Superior temporal gyrus (tissue), 1 donor: ENCODE results near the gene AJUBA.
"Not testable (repeated sequence)": the region's sequence is repeated elsewhere in the genome, so short reads cannot be mapped to it uniquely, and the experiment has no call there.

Experiments
- DNase-seq: peaks from one replicate; pipeline ENCODE4 v3.0.0-alpha.2; 2016; ENCODE audit errors: extremely low spot score

The AJUBA gene

GRCh38 chr14:22981090-22981875 is 1.1 kb downstream of the AJUBA start:
- DNase-seq: no peak

DNA sequence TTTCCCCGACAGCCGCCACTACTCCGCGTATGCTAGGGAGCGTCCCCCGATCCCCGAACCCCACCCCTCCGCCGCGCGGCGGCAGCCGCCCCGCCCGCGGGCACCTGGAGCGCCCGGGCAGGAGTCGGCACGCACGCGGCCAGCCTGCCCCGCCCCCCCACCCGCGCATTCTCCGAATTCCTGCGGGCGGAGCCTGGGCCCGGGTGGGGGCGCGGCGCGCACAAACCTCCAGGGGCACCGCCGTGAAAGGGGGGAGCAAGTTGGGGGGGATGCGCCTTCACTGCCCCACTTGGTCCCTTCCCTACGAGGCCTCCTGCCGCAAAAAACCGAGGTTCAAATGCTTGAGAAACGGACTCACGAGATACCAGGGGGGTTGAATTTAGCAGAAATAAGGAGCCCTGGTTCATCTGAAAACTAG is 1.7 kb downstream of the AJUBA start:
- DNase-seq: no peak

DNA sequence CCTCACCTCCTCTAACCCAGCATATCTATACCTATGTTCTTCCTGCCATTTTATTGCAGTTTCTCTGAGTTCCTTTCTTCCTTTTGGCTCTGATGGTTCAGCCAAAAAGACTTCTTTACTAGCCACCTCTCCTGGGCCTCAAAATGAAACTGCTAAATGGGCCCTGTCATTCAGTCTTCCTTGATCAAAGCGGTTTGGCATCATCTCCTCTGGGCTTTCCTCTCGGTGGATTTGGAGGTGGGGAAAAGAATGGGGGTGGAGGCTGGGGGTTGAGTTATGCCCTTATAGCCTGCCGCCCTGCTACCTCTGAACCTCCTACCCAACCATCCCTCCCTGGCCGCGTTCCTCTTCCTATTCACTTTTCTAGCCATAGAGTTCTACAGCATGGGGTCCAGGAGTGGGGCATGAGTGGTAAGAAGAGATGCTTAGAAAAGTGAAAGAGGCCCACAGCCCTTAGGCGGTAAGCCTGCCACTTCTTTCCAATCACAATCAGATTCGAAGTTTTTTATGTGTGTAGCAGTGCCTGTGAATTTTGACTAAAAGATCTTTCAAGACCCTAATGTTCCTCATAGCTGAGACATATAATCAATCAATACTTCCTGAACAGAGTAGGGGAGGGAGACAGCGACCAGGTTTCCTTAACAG is 2.5 kb downstream of the AJUBA start:
- DNase-seq: no peak

DNA sequence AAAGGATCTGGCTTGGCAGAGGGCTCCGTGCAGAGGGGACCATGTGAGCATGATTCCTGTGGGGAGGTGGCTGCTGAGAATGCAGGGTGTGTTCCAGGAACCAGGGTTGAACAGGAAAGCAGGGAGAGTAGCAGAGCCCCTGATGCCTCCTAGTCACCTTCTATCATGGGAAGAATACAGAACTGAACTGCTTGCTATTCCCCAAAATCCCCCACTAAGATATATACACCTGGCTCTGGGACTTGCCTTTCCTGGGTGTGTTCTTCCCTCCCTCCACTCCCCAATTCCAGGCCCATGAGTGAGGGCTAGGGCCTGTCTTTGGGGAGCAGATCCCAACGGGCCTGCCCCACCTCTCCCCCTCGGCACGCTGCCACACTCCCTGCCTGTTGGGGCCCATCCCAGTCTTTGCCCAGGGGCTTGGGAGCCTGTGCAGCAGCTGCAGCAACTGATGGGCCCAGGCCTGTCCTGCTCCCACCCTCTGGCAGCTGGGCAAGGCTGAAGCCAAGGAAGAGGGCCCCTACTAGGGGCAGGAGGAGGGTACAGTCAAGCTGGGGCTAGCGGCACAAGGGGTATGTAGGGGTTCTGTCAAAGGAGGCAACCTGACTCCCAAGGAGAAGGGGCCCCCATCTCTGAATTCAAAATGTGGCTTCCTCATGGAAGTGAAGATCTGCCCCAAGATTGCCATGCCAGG is 3.2 kb downstream of the AJUBA start:
- DNase-seq: no peak

DNA sequence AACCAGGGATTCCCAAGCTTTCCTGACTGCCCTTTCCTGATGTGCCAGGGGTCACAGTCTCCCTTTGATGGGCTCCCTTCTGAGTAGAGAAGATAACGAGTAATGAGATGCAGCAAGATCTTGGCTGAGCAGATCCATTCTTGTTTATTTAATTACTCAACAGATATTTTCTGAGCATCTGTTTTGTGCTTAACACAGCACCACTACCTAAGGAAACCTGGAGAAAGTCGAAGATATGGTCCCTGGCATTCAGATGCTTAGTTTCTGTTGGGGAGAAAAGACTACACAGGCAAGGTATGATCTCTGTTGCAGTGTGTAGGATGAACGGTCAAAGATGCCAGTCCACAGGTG is 3.9 kb downstream of the AJUBA start:
- DNase-seq: no peak

DNA sequence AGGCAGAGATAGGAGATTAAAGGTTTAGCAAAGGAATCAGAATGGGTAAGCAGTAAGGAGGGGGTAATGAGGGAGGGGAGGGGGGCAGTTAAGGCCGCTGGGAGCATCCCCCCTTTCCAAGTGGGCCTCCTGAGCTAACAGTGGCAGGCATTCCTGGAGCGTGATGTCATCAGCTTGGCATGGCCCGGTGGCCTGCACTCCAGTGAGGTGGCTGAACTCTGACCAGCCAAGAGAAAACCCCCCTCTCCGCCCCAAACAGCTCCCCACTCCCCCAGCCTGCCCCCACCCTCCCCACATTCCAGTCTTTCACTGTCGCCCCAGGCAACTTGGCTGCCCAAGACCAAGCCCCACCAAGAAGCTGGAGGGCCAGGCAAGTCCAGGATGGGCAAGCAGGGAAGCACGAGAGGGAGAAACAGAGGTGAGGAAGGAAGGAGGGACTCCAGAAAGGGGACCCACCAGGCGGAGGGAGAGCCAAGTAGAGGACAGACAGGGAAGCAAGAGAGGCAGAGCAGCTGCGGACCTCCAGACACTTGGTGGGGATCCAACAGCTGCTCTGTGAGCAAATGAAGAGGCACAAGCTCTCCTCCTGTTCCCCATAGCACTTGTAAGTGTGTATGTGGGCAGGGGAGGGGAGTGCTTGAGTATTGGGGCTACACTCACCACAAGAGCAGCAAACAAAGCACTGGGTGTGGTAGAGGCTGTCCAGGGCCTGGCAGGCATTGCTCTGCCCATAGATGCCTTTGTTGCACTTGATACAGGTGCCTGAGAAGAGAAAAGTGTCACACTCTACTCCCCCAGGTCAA is 4.5 kb downstream of the AJUBA start:
- DNase-seq: no peak

DNA sequence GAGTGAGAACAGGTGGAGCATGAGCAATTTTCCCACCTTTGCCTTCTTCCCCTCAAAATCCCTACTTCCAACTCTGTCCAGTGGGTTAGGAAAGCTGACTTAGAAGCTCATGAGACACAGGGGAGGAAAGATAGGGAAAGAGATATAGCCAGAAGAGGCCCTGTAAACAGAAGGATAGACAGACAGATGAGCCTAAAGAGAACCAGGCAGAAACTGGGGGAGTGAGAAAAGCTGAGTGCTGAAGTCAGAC is 5.0 kb downstream of the AJUBA start:
- no peak for DNase-seq

DNA sequence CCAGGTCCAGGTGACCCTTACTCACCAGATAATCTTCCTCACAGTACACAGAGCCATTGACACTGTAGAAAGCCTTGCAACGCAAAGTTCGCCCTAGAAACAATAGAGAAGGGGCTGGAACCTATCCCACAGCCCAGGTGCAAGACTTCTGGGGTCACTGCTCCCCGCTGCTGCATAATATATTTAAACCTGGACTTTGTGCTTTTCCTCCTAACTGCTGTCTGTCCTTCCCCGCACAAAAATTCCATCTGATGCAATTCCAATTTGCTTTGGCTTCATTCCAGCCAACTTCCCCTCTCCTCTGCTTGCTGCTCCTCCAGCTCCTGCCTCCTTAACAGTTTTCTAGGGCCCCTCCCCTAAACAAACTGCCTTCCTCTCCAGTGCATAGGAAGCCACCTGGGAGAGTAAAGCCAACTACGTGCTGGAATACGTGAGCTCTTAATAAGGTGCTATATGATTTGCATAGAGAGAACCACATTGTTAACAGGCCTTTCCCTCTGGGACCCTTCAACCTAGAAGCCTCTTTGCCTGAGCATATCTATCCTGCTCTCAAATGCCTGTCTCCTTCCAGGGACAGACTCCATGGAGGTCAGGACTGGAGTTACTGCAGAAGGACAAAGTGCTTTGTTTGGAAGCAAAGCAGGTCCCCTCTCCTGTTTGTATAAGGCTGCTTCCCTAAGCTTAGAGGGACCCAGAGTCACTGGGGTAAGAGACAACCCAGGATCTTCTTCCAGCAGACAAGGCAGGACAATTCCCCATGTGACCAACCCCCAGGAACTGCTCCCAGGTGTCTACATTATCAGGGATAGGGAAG is 5.5 kb downstream of the AJUBA start:
- no peak for DNase-seq

- DNase-seq: no peak
These were observed 7.6 kb downstream of the AJUBA start for GRCh38 chr14:22974530-22975313.

- peak; percentile 79 for DNase-seq
These were observed 8.9 kb downstream of the AJUBA start for GRCh38 chr14:22973217-22974032.

- no peak for DNase-seq
These were observed 9.9 kb downstream of the AJUBA start for GRCh38 chr14:22972313-22972930.

- no peak for DNase-seq
These were observed 11.2 kb downstream of the AJUBA start for GRCh38 chr14:22971152-22971551.

DNA sequence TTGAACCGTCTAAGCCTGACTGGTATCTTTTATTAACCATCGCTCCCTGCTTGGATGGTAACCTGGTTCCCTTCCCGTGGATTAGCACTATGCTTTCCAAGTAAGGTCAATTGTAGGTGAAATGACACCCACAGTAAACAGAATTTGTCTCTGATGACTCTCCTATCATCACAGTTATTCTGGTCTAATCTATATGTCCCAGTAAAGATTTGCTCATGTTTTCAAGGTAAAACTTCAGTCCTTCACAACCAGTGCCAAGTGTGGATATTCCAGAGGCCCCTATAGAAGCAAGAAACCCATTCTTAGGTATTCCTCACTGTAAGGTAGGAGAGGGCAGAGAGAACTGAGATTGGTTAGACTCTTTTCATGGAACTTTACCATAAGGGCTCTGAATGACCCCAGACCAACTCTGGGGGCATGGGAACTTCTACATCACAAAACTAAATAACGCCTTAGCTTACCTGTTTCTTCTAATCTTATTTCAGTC is 15.5 kb downstream of the AJUBA start:
- DNase-seq: no peak

GRCh38 chr14:22965916-22966782 is 16.2 kb downstream of the AJUBA start:
- not testable (repeated sequence) for DNase-seq

- no peak for DNase-seq
These were observed 20.2 kb downstream of the AJUBA start for GRCh38 chr14:22962061-22962676.

GRCh38 chr14:22955702-22956569 is 26.4 kb downstream of the AJUBA start:
- DNase-seq: no peak

GRCh38 chr14:22952418-22952817 is 29.9 kb downstream of the AJUBA start:
- DNase-seq: no peak
